Right ventricle myocardium superior (tissue), 1 donor: ENCODE measurements around the gene ZFP30. TPM values are rescaled to one million over a fixed set of nuclear protein-coding genes. Genes with fewer than 3 reads are reported as not detected.
A peak's percentile ranks its signal among the peaks of the same experiment; 100 is the strongest.
"Not testable (repeated sequence)": the region's sequence is repeated elsewhere in the genome, so short reads cannot be mapped to it uniquely, and the experiment has no call there.

Source experiments
- ATAC-seq: fragments of 200-7000 bp; cut with Tn5 transposase; one replicate; pipeline ENCODE4 v1.9.1; 2020; ENCODE audit warnings: mild to moderate bottlenecking; ENCODE audit not compliant: poor library complexity
- DNase-seq: peaks from one replicate; pipeline ENCODE4 v3.0.0-alpha.2; 2020
- intact Hi-C: fragments of 100-400 bp; cut with DNase I; formaldehyde crosslinking; loops from one replicate; pipeline ENCODE4 v1.11.2; 2022
- long read RNA-seq: library from polyadenylated mRNA; unstranded; transcript quantifications from one replicate; pipeline ENCODE4 v2.0.0, GENCODE V29; 2021
- total RNA-seq: library from RNA; stranded (reverse); fragmentation: NEBNext Ultra II Directional; extraction: Animal tissue kit (Norgen Biotek cat#: 25700); gene quantifications from one replicate; pipeline ENCODE4 v1.2.1, GENCODE V29; 2021
- donor health status: DM: no; HTN: yes; CAD: no; lungs with severe emphysema.

Gene ZFP30
- 5.8 TPM for total RNA-seq
- long read RNA-seq, partial matches to known transcripts, result 0 of 4 reads
- long read RNA-seq, other reads (novel, unspliced or antisense), result 4 of 4 reads

DNA sequence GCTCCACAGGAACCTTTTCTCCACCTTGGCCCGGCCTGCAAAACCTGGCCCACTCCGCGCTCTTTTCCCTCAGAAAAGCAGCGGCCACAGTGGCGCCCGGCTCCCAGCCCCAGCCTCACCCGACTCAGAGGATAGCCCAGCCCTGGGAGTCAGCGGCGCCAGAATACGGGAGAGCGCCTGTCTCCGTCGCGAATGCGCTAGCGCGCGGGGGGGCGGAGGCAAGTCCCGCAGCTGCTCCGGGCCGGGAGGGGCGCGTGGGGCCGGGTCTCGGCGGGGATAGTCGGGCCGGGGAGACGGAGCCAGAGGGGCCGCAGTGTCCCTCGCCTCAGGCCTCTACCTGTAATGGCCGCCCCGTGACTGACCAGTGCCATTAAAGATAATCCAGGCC lies at the start of gene ZFP30:
ZFP30 (minus strand) TSS at position 165 of the 388 bp plus-strand sequence. CDS start 7,643 bp downstream, outside the sequence.
- DNase-seq (peak; percentile 95), ATAC-seq (peak; percentile 99)
- intact Hi-C loops, result no loop called here

- ATAC-seq (no peak), DNase-seq (no peak)
- intact Hi-C loops, result no loop called here
Observed at GRCh38 chr19:37699057-37699456, 43.8 kb upstream of the ZFP30 start.

DNA sequence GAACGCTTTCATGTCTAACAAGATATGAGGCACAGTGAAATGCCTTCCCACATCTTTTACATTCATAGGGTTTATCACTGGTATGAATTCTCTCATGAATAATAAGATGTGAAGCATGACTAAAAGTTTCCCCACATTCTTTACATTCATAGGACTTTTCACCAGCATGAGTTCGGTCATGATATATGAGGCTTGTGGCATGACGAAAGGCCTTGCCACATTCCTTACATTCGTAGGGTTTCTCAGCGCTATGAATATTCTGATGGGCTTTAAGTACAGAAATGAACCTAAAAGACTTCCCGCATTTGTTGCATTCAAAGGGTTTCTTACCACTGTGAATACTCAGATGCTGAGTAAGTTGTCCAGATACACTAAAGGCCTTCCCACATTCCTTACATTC lies 43.0 kb upstream of the ZFP30 start:
- ATAC-seq (no peak), DNase-seq (no peak)
- intact Hi-C loops, result no loop called here

DNA sequence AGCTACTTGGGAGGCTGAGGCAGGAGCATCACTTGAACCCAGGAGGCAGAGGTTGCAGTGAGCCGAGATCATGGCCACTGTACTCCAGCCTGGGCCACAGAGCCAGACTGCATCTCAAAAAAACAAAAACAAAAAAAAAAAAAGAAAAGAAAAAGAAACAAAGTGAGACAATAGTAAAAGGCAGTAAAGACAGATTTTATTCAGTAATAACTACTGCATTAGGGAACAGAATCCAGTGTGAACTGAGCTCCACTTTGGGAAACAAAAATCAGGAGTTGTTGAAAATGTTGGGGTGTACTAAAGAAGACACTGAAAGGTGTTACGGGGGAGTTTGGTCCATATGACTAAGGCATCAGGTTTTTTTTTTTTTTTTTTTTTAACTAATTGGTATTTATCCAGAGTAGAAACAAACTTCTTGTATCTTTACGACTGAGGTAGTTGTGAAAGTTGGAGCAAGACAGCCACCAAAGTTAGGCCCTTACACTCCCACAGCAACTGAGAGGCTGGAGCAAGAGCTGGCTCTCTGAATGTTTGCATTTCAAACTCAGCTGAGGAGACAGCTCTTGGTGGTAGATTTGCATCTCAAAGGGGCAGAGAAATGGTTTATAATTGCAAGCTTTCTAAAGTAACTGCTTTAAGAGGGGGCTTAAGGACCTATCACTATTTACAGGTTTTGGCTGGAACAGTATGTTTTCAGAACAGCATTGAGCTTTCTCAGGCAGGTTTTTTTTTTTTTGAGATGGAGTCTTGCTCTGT lies 40.1 kb upstream of the ZFP30 start:
- intact Hi-C loops, result no loop called here
- DNase-seq, result no peak
- no peak for ATAC-seq

GRCh38 chr19:37692956-37693620 lies 37.8 kb upstream of the ZFP30 start:
- DNase-seq (no peak), ATAC-seq (no peak)
- intact Hi-C loops, result no loop called here

GRCh38 chr19:37691881-37692504 lies 36.7 kb upstream of the ZFP30 start:
- DNase-seq (peak; percentile 92), ATAC-seq (peak; percentile 98)
- intact Hi-C loops, result no loop called here

GRCh38 chr19:37683520-37683919 lies 28.3 kb upstream of the ZFP30 start:
- intact Hi-C loops, result no loop called here
- no peak for DNase-seq
- ATAC-seq, result no peak

DNA sequence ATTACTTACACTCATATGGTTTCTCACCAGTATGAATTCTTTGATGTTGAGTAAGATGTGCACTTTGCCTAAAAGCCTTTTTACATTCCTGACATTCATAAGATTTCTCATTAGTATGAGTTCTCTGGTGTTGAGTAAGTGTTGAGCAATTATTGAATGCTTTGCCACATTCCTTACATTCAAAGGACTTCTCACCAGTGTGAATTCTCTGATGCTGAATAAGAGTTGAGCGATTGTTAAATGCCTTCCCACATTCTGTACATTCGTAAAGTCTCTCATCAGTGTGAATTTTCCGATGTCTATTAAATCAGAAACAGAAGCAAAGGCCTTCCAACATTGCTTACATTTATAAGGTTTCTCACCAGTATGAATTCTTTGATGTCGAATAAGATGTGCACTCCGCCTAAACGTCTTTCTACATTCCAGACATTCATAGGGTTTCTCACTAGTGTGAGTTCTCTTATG lies 14.2 kb upstream of the ZFP30 start:
- intact Hi-C loops, result no loop called here
- DNase-seq (no peak), ATAC-seq (no peak)

DNA sequence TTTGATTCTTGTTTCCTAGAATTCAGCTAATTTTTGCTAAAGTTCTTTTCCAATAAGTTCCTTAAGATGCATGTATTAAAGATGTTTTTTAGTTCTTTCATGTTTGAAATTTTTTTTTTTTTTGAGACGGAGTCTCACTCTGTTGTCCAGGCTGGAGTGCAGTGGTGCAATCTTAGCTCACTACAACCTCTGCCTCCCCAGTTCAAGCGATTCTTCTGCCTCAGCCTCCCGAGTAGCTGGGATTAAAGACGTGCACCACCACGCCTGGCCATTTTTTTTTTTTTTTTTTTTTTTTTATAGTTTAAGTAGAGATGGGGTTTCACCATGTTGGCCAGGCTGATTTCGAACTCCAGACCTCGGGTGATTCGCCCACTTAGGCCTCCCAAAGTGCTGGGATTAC lies 1.9 kb upstream of the ZFP30 start:
- ATAC-seq, DNase-seq, intact Hi-C loops: not testable (repeated sequence)

- intact Hi-C loops, result no loop called here
- DNase-seq (peak; percentile 92), ATAC-seq (peak; percentile 91)
Observed at GRCh38 chr19:37655689-37656371, 565 bp upstream of the ZFP30 start.

- intact Hi-C loops, result no loop called here
- ATAC-seq, result peak; percentile 66
Observed at GRCh38 chr19:37654629-37655300, 500 bp downstream of the ZFP30 start.

GRCh38 chr19:37654118-37654517 lies 1.1 kb downstream of the ZFP30 start:
- DNase-seq (no peak), ATAC-seq (no peak)
- intact Hi-C loops, result no loop called here

More at GRCh38 chr19:37654629-37655300, 500 bp downstream of the ZFP30 start:
- DNase-seq, result no peak

DNA sequence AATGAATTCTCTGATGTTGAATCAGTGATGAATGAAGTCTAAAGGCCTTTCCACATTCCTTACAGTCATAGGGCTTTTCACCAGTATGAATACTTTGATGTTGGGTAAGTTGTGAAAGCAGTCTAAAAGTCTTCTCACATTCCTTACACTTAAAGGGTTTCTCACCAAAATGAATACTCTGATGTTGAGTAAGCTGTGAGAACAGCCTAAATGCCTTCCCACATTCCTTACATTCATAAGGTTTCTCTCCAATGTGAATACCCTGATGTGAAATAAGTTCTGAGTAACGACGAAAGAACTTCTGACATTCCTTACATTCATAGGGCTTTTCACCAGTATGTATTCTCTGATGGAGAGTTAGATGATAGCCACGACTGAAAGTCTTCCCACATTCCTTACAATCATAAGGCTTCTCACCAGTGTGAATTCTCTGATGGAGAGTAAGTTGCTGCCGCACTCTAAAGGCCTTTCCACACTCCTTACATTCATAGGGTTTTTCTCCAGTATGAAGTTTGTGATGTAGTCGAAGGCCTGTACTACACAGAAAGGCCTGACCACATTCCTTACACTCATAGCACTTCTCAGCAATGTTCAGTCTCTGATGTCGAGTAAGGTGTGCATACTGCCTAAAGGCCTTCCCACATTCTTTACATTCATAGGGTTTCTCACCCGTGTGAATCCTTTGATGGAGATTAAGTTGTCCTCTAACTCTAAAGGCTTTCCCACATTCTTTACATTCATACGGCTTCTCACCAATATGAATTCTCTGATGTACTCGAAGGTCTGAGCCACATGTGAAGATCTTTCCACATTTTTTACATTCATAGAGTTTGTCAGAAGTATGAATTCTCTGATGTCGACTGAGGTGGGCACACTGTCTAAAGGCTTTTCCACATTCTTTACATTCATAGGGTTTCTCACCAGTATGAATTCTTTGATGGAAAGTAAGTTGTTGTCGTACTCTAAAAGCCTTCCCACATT lies 19.9 kb downstream of the ZFP30 start:
- no peak for DNase-seq
- intact Hi-C loops, result no loop called here
- no peak for ATAC-seq

DNA sequence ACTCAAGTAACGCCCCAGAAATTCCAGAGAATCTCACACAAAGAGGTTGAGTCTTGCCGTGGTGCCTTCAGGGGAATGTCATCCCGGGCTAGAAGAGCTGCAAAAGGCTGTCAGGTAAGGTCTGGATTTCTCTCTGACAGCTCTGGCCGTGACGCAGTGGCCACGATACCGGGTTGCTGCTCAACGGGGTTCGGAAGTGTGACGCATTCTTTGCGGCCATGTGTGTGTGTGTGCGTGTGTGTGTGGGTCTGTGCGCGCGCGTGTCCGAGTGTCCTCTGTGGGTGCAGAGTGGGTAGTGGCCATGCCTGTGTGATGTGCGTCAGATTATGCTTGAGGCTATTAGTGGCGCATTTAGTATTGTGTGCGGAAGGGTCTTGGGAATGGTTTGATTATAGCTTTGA lies 60.3 kb downstream of the ZFP30 start:
- intact Hi-C loops, result no loop called here

GRCh38 chr19:37594304-37594981 lies 60.8 kb downstream of the ZFP30 start, which contains the start of the genes ZNF540 and ZNF571:
ZNF540 (plus strand) TSS chr19:37594876; CDS start chr19:37598448, 3,572 bp downstream.
ZNF571 (minus strand) TSS chr19:37594792; CDS start chr19:37586676, 8,116 bp downstream.
- peak; percentile 100 for ATAC-seq
- peak; percentile 97 for DNase-seq
- intact Hi-C loops, result no loop called here

More for the DNA sequence above, 60.3 kb downstream of the ZFP30 start:
- ATAC-seq (peak; percentile 75), DNase-seq (peak; percentile 77)

GRCh38 chr19:37593996-37594303 lies 61.3 kb downstream of the ZFP30 start:
- intact Hi-C loops, result no loop called here
- no peak for ATAC-seq
- DNase-seq, result no peak

- no peak for DNase-seq
- intact Hi-C loops, result no loop called here
Observed at GRCh38 chr19:37583340-37583739, 71.9 kb downstream of the ZFP30 start.

More at GRCh38 chr19:37583340-37583739, 71.9 kb downstream of the ZFP30 start:
- ATAC-seq, result no peak
